Prostate gland (tissue), 2 donors: Measurements from ENCODE around the gene SBF2. TPM values are rescaled to one million over a fixed set of nuclear protein-coding genes. Genes with fewer than 3 reads are reported as not detected.

Experiments used
- DNase-seq: peaks from one replicate; pipeline ENCODE4 v3.0.0-alpha.2; 2019; ENCODE audit warnings: low spot score
- H3K27ac ChIP-seq, 2 donors: fragments of 200-600 bp; sonication (generic); 2 replicates each; pipeline ENCODE4 v1.5.1; 2017 to 2019
- H3K27me3 ChIP-seq: fragments of 200-600 bp; sonication (generic); replicated peaks from 2 replicates; pipeline ENCODE4 v1.5.1; 2019; ENCODE audit not compliant: insufficient read depth
- H3K36me3 ChIP-seq, 2 donors: fragments of 200-600 bp; sonication (generic); 1 replicate in 1 of 2; 2 replicates in 1 of 2; pipeline versions ENCODE4 v1.5.1 to v1.8.1; 2017 to 2019
- H3K4me1 ChIP-seq: fragments of 200-600 bp; sonication (generic); replicated peaks from 2 replicates; pipeline ENCODE4 v1.5.1; 2019
- H3K4me3 ChIP-seq, 2 donors: fragments of 200-600 bp; sonication (generic); 2 replicates each; pipeline ENCODE4 v1.5.1; 2017 to 2019
- H3K9me3 ChIP-seq: fragments of 200-600 bp; sonication (generic); 2 replicates; pipeline ENCODE4 v1.5.1; 2017
- CTCF ChIP-seq, 4 experiments: fragments of 200-600 bp in 2 of 4; fragments of 450-650 bp in 2 of 4; sonication (generic) in 2 of 4; IDR thresholded peaks; 1 replicate in 3 of 4; 2 replicates in 1 of 4; pipeline ENCODE4 v1.5.1; 2016 to 2019; ENCODE audit warnings: antibody characterized with exemption in 4 of 4, mild to moderate bottlenecking in 2 of 4, moderate library complexity in 2 of 4
- POLR2A ChIP-seq: fragments of 450-650 bp; IDR thresholded peaks from one replicate; pipeline ENCODE4 v1.6.1; 2016; ENCODE audit warnings: antibody characterized with exemption, mild to moderate bottlenecking
- POLR2AphosphoS5 ChIP-seq: sonication (generic); formaldehyde crosslinking; IDR thresholded peaks from one replicate; pipeline ENCODE4 v1.6.1; 2017; ENCODE audit warnings: antibody characterized with exemption
- WGBS: methylation state at CpG from one replicate; pipeline ENCODE4 v1.1.5; 2018; 5-methylcytosine and 5-hydroxymethylcytosine counted together
- intact Hi-C: fragments of 100-400 bp; cut with DNase I; formaldehyde crosslinking; loops from one replicate; pipeline ENCODE4 v1.14.2; 2022
- total RNA-seq, 2 donors: library from RNA; depleted of rRNA; stranded (reverse); fragments of >200 nt; gene quantifications; one replicate each; pipeline ENCODE4 v1.1.0, GENCODE V29; 2016

The SBF2 gene
- total RNA-seq, 2 donors from 2014 or later, result 35.9 to 56.7 TPM

- Histone ChIP-seq H3K4me1 (no peaks in the 10 kb centered on the region), H3K9me3 (no peaks in the 10 kb centered on the region), H3K27ac (no peak overlapping the region), H3K4me3 (no peak overlapping the region), H3K27me3 (no peaks in the 10 kb centered on the region), H3K36me3 (no peaks in the 10 kb centered on the region)
- intact Hi-C loops, result loop anchor here (1.0 to 10.0 kb wide), 3 partner anchors 107 to 333 kb away; partner anchors contain the start of gene ADM
- TF ChIP-seq POLR2A, result no peak
- 83% methylated on average over 3 of the region's 3 CpGs for WGBS
- no peak for DNase-seq
These were observed 322.1 kb downstream of the SBF2 start for GRCh38 chr11:9971894-9972293.

GRCh38 chr11:9969068-9969467 is 325.0 kb downstream of the SBF2 start:
- DNase-seq, result no peak
- H3K4me1 ChIP-seq, result no peaks in the 10 kb centered on the region
- H3K4me3 ChIP-seq, result no peak overlapping the region
- TF ChIP-seq POLR2A (no peak), CTCF (IDR thresholded peaks at IDR 0.05) (no peak)
- no peaks in the 10 kb centered on the region for H3K27me3 ChIP-seq
- no peaks in the 10 kb centered on the region for H3K9me3 ChIP-seq
- no peak overlapping the region for H3K27ac ChIP-seq
- intact Hi-C loops, result no loop called here
- 74% methylated on average over 2 of the region's 2 CpGs for WGBS
- H3K36me3 ChIP-seq, result no peaks in the 10 kb centered on the region

GRCh38 chr11:9962722-9963121 is 331.3 kb downstream of the SBF2 start:
- no peaks in the 10 kb centered on the region for H3K4me1 ChIP-seq
- H3K27ac ChIP-seq, result no peak overlapping the region
- DNase-seq, result no peak
- intact Hi-C loops, result no loop called here
- no peaks in the 10 kb centered on the region for H3K27me3 ChIP-seq
- no peak for TF ChIP-seq CTCF (IDR thresholded peaks at IDR 0.05)
- no peak for TF ChIP-seq POLR2A
- TF ChIP-seq POLR2AphosphoS5, result no peak
- H3K9me3 ChIP-seq, result no peaks in the 10 kb centered on the region
- no peaks in the 10 kb centered on the region for H3K36me3 ChIP-seq
- no peak overlapping the region for H3K4me3 ChIP-seq

- Histone ChIP-seq H3K9me3 (no peaks in the 10 kb centered on the region), H3K27me3 (no peaks in the 10 kb centered on the region), H3K27ac (no peak overlapping the region), H3K36me3 (no peaks in the 10 kb centered on the region), H3K4me3 (no peak overlapping the region), H3K4me1 (no peaks in the 10 kb centered on the region)
- 96% methylated on average over 4 of the region's 4 CpGs for WGBS
- DNase-seq, result no peak
- no peak for TF ChIP-seq POLR2AphosphoS5
- no peak for TF ChIP-seq CTCF (IDR thresholded peaks at IDR 0.05)
- no peak for TF ChIP-seq POLR2A
- intact Hi-C loops, result no loop called here
These were observed 336.9 kb downstream of the SBF2 start for GRCh38 chr11:9957072-9957471.

GRCh38 chr11:9956483-9956882 is 337.5 kb downstream of the SBF2 start:
- no peaks in the 10 kb centered on the region for H3K36me3 ChIP-seq
- TF ChIP-seq POLR2AphosphoS5 (no peak), CTCF (IDR thresholded peaks at IDR 0.05) (no peak), POLR2A (no peak)
- WGBS, result 93% methylated on average over 2 of the region's 2 CpGs
- H3K9me3 ChIP-seq, result no peaks in the 10 kb centered on the region
- no peak overlapping the region for H3K4me3 ChIP-seq
- H3K4me1 ChIP-seq, result no peaks in the 10 kb centered on the region
- DNase-seq, result no peak
- intact Hi-C loops, result no loop called here
- no peak overlapping the region for H3K27ac ChIP-seq
- H3K27me3 ChIP-seq, result no peaks in the 10 kb centered on the region
